Uterus (tissue), 4 donors: ENCODE measurements around the gene SPEG. TPM values are rescaled to one million over a fixed set of nuclear protein-coding genes. Genes with fewer than 3 reads are reported as not detected.
A peak's percentile ranks its signal among the peaks of the same experiment; 100 is the strongest.

ENCODE experiments used
- DNase-seq, 2 donors: peaks; one replicate each; pipeline ENCODE4 v3.0.0-alpha.2; 2019 to 2020
- H3K27ac ChIP-seq, 2 donors: fragments of 200-600 bp; sonication (generic); 1 replicate in 1 of 2; 2 replicates in 1 of 2; pipeline ENCODE4 v1.5.1; 2016 to 2018
- H3K27me3 ChIP-seq, 2 donors: fragments of 200-600 bp; sonication (generic); one replicate each; pipeline ENCODE4 v1.5.1; 2018 to 2019; ENCODE audit warnings: control low read depth in 1 of 2
- H3K36me3 ChIP-seq, 2 donors: fragments of 200-600 bp; sonication (generic); one replicate each; pipeline ENCODE4 v1.5.1; 2019; ENCODE audit warnings: control low read depth in 1 of 2
- H3K4me1 ChIP-seq, 2 donors: fragments of 200-600 bp; sonication (generic); one replicate each; pipeline ENCODE4 v1.5.1; 2018 to 2019; ENCODE audit warnings: control low read depth in 1 of 2
- H3K4me3 ChIP-seq, 2 donors: fragments of 200-600 bp; sonication (generic); 1 replicate in 1 of 2; 2 replicates in 1 of 2; pipeline ENCODE4 v1.5.1; 2018 to 2019; ENCODE audit warnings: mild to moderate bottlenecking in 1 of 2
- H3K9me3 ChIP-seq, 2 donors: fragments of 200-600 bp; sonication (generic); one replicate each; pipeline ENCODE4 v1.5.1; 2019; ENCODE audit warnings: control low read depth in 1 of 2
- POLR2A ChIP-seq, 2 donors: fragments of 450-650 bp; IDR thresholded peaks; one replicate each; pipeline ENCODE4 v1.6.1; 2016; ENCODE audit warnings: antibody characterized with exemption in 2 of 2, mild to moderate bottlenecking in 1 of 2, moderate library complexity in 1 of 2
- intact Hi-C: fragments of 100-400 bp; cut with DNase I; formaldehyde crosslinking; loops from one replicate; pipeline ENCODE4 v1.15.1; 2023; ENCODE audit warnings: low total_unique reads
- total RNA-seq, 4 donors: library from RNA; depleted of rRNA in 3 of 4; stranded (reverse); fragments of >200 nt in 3 of 4; gene quantifications; one replicate each; pipeline versions ENCODE4 v1.1.0 to v1.2.4, GENCODE V29; 2014 to 2023
- TF ChIP-seq, protein P1 (sequence below), 4 experiments: fragments of 200-600 bp in 2 of 4; fragments of 450-650 bp in 2 of 4; sonication (generic) in 2 of 4; IDR thresholded peaks; one replicate each; pipeline ENCODE4 v1.5.1; 2016 to 2019; ENCODE audit warnings: antibody characterized with exemption in 4 of 4, mild to moderate bottlenecking in 2 of 4, moderate library complexity in 1 of 4
- donor health status: DM: yes; HTN: yes; CAD: no.

SPEG gene
- total RNA-seq, 4 donors from 2014 or later = 22.9 to 318 (median 36.1) TPM

DNA sequence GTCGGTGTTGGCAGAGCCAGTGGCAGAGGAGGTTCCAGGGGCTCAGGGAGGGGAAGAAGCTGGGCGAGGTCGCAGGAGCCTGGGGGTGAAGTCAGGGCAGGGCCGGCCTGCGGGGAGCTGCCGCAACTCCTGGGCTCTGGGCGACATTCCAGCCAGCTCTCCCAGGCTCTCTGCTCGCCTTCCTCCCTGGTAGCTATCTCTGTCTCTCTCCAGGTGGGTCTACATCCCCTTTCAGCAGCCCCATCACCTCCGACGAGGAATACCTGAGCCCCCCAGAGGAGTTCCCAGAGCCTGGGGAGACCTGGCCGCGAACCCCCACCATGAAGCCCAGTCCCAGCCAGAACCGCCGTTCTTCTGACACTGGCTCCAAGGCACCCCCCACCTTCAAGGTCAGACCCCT lies 27.0 kb downstream of the SPEG start:
- Histone ChIP-seq H3K4me3 (no peak overlapping the region), H3K27ac (peak overlapping the region; percentile 97 to 98), H3K36me3 (no peaks in the 10 kb centered on the region), H3K9me3 (no peaks in the 10 kb centered on the region), H3K27me3 (no peaks in the 10 kb centered on the region), H3K4me1 (peaks cover 0 to 22% of the 10 kb centered on the region in 2 donors)
- DNase-seq = no peak
- TF ChIP-seq POLR2A (IDR thresholded peaks at IDR 0.05) = no peak
- TF ChIP-seq, protein P1, sequence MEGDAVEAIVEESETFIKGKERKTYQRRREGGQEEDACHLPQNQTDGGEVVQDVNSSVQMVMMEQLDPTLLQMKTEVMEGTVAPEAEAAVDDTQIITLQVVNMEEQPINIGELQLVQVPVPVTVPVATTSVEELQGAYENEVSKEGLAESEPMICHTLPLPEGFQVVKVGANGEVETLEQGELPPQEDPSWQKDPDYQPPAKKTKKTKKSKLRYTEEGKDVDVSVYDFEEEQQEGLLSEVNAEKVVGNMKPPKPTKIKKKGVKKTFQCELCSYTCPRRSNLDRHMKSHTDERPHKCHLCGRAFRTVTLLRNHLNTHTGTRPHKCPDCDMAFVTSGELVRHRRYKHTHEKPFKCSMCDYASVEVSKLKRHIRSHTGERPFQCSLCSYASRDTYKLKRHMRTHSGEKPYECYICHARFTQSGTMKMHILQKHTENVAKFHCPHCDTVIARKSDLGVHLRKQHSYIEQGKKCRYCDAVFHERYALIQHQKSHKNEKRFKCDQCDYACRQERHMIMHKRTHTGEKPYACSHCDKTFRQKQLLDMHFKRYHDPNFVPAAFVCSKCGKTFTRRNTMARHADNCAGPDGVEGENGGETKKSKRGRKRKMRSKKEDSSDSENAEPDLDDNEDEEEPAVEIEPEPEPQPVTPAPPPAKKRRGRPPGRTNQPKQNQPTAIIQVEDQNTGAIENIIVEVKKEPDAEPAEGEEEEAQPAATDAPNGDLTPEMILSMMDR (IDR thresholded peaks at IDR 0.05) = no peak
- intact Hi-C loops = no loop called here

- H3K9me3 ChIP-seq = no peaks in the 10 kb centered on the region
- no peaks in the 10 kb centered on the region for H3K36me3 ChIP-seq
- intact Hi-C loops = no loop called here
- DNase-seq = no peak
- TF ChIP-seq POLR2A (IDR thresholded peaks at IDR 0.05) = no peak
- TF ChIP-seq, protein P1 (IDR thresholded peaks at IDR 0.05) = no peak
- no peak overlapping the region for H3K4me3 ChIP-seq
- peaks cover 0 to 20% of the 10 kb centered on the region in 2 donors for H3K4me1 ChIP-seq
- no peaks in the 10 kb centered on the region for H3K27me3 ChIP-seq
- H3K27ac ChIP-seq = peak overlapping the region; percentile 97 to 98
Observed at GRCh38 chr2:219462349-219462748, 27.7 kb downstream of the SPEG start.

DNA sequence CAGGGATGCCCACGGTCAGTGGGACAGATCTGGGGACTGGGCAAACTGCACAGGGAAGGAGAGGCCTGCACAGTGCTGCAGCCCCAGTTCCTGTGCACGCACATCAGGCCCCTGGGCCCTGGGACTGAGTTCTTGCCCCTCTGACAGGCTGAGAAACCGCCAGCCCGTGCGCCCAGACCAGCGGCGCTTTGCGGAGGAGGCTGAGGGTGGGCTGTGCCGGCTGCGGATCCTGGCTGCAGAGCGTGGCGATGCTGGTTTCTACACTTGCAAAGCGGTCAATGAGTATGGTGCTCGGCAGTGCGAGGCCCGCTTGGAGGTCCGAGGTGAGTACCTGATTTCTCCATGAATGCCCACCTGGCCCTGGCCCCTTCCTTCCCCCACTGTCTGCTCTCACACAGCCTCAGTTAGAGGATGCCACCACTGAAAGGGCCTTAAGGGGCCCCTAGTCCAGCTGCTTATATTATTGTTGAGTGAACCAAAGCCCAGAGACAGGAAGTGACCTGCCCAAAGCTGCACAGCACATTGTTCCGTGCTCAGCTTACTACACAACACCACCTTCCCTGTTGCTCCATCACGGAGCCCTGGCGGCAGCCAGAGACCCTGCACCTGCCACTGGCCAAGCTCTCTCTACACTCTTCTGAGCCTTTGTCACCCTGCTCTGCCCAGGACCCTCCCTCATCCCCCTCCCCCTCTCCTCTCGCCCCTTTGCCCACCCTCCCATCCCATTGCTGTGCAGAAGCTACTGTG lies 29.8 kb downstream of the SPEG start:
- Histone ChIP-seq H3K4me1 (peaks cover 0 to 14% of the 10 kb centered on the region in 2 donors), H3K27me3 (no peaks in the 10 kb centered on the region), H3K4me3 (no peak overlapping the region), H3K27ac (peak overlapping the region; percentile 1 to 97), H3K9me3 (no peaks in the 10 kb centered on the region), H3K36me3 (no peaks in the 10 kb centered on the region)
- DNase-seq = no peak
- TF ChIP-seq, protein P1 (IDR thresholded peaks at IDR 0.05) = no peak
- TF ChIP-seq POLR2A (IDR thresholded peaks at IDR 0.05) = no peak
- intact Hi-C loops = no loop called here

DNA sequence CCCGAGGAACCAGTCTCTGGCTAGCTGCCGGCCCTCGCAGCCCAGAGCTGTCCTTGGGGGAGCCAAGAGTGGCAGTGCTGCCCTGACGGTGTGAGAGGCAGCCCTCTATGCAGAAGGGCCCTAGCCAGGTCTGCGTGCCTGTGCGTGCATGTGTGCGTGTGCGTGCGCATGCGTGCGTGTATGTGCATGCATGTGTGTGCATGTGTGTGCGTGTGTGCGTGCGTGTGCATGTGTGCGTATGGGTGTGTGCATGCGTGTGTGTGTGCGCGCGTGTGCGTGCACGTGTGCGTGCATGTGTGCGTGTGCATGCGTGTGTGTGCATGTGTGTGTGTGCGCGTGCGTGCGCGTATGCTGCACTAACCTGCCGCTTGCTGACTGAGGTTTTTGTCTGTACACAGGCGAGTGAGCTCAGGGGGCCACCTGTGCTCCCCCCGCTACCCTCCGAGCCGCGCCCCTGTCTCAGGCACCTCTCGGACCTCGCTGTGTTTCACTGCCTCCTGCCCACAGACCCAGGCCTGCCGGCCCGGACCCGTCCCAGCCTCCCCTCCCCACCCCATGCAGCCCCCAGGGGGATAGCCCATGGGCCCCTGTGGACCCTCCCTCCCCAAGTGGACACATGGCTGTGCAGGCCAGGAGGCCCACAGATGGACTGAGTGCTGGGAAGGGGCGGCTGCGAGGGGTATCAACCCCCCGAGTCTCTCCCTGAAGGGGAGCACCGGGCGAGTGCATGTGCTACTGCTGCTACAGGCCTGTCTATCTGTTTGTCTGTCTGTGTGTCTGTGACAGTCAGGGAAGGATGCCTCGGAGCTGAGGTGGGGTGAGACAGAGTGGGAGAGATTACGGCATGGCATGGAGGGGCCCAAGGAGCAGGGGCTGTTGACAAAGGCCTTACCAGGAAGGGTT lies 31.3 kb downstream of the SPEG start:
- DNase-seq = no peak
- Histone ChIP-seq H3K36me3 (no peaks in the 10 kb centered on the region), H3K4me3 (no peak overlapping the region), H3K4me1 (peaks cover 0 to 5% of the 10 kb centered on the region in 2 donors), H3K9me3 (no peaks in the 10 kb centered on the region), H3K27me3 (no peaks in the 10 kb centered on the region), H3K27ac (peak overlapping the region; percentile 55 to 97)
- no peak for TF ChIP-seq POLR2A (IDR thresholded peaks at IDR 0.05)
- TF ChIP-seq, protein P1 (IDR thresholded peaks at IDR 0.05) = no peak
- intact Hi-C loops = no loop called here
